GM08714 (cell line): Measurements from ENCODE around the gene PARP4.
"Not testable (repeated sequence)": the region's sequence is repeated elsewhere in the genome, so short reads cannot be mapped to it uniquely, and the experiment has no call there.

Experiments used
- H3K4me3 ChIP-seq: fragments of 200-500 bp; sonication (Bioruptor generic); 2 replicates; pipeline ENCODE4 v1.5.1; 2014; ENCODE audit warnings: mild to moderate bottlenecking, low read length, inconsistent platforms
- ZNF274 ChIP-seq: IDR thresholded peaks from 2 replicates; pipeline ENCODE4 v1.6.1; 2012; ENCODE audit warnings: mild to moderate bottlenecking, low read depth, low read length

PARP4 gene

GRCh38 chr13:24443366-24443765 lies 69.2 kb downstream of the PARP4 start:
- TF ChIP-seq ZNF274, result no peak
- no peak overlapping the region for H3K4me3 ChIP-seq

- H3K4me3 ChIP-seq, result not testable (repeated sequence)
Observed at GRCh38 chr13:24426045-24426444, 86.5 kb downstream of the PARP4 start.

GRCh38 chr13:24419668-24420067 lies 92.9 kb downstream of the PARP4 start:
- H3K4me3 ChIP-seq, result not testable (repeated sequence)

- no peak for TF ChIP-seq ZNF274
- H3K4me3 ChIP-seq, result no peak overlapping the region
Observed at GRCh38 chr13:24407844-24408243, 104.7 kb downstream of the PARP4 start.

GRCh38 chr13:24406524-24406923 lies 106.1 kb downstream of the PARP4 start:
- no peak for TF ChIP-seq ZNF274
- H3K4me3 ChIP-seq, result no peak overlapping the region

- TF ChIP-seq ZNF274, result no peak
- H3K4me3 ChIP-seq, result no peak overlapping the region
Observed at GRCh38 chr13:24396821-24397220, 115.8 kb downstream of the PARP4 start.

- TF ChIP-seq ZNF274, result no peak
- no peak overlapping the region for H3K4me3 ChIP-seq
Observed at GRCh38 chr13:24392972-24393371, 119.6 kb downstream of the PARP4 start.

- not testable (repeated sequence) for H3K4me3 ChIP-seq
Observed at GRCh38 chr13:24391771-24392683, 120.6 kb downstream of the PARP4 start.

GRCh38 chr13:24390795-24391194 lies 121.8 kb downstream of the PARP4 start:
- not testable (repeated sequence) for H3K4me3 ChIP-seq

- H3K4me3 ChIP-seq, result no peak overlapping the region
- no peak for TF ChIP-seq ZNF274
Observed at GRCh38 chr13:24389506-24389905, 123.1 kb downstream of the PARP4 start.

- H3K4me3 ChIP-seq, result not testable (repeated sequence)
Observed at GRCh38 chr13:24388743-24389142, 123.8 kb downstream of the PARP4 start.

- TF ChIP-seq ZNF274, result no peak
- H3K4me3 ChIP-seq, result no peak overlapping the region
Observed at GRCh38 chr13:24386816-24387708, 125.5 kb downstream of the PARP4 start.

GRCh38 chr13:24385902-24386301 lies 126.7 kb downstream of the PARP4 start:
- no peak overlapping the region for H3K4me3 ChIP-seq
- no peak for TF ChIP-seq ZNF274

- H3K4me3 ChIP-seq, result not testable (repeated sequence)
Observed at GRCh38 chr13:24384946-24385345, 127.6 kb downstream of the PARP4 start.

- not testable (repeated sequence) for H3K4me3 ChIP-seq
Observed at GRCh38 chr13:24384091-24384490, 128.5 kb downstream of the PARP4 start.
